RWPE2 (cell line): ENCODE results near the gene COPS7B.
"Not testable (repeated sequence)": the region's sequence is repeated elsewhere in the genome, so short reads cannot be mapped to it uniquely, and the experiment has no call there.

Experiments
- ATAC-seq: fragments of 200-7000 bp; cut with Tn5 transposase; 3 replicates; pipeline ENCODE4 v1.9.1; 2021; ENCODE audit warnings: low read depth
- DNase-seq: peaks from one replicate; pipeline ENCODE4 v3.0.0-alpha.2; 2020; ENCODE audit warnings: low spot score
- H3K27ac ChIP-seq: fragments of 450-650 bp; 2 replicates; pipeline ENCODE4 v1.5.1; 2017; ENCODE audit warnings: mild to moderate bottlenecking; ENCODE audit not compliant: poor library complexity, severe bottlenecking
- H3K27me3 ChIP-seq: fragments of 250-450 bp; sonication (Bioruptor Pico); 2 replicates; pipeline ENCODE4 v1.5.1; 2021; ENCODE audit warnings: mild to moderate bottlenecking, moderate library complexity; ENCODE audit not compliant: insufficient read depth, poor library complexity, severe bottlenecking
- H3K36me3 ChIP-seq: fragments of 250-450 bp; sonication (Bioruptor Pico); 2 replicates; pipeline ENCODE4 v1.5.1; 2020; ENCODE audit warnings: low read depth, mild to moderate bottlenecking, moderate library complexity
- H3K4me1 ChIP-seq: fragments of 250-450 bp; sonication (Bioruptor Pico); 2 replicates; pipeline ENCODE4 v1.5.1; 2021; ENCODE audit warnings: mild to moderate bottlenecking, moderate library complexity; ENCODE audit not compliant: insufficient read depth, poor library complexity, severe bottlenecking
- H3K4me3 ChIP-seq: fragments of 250-450 bp; sonication (Bioruptor Pico); 2 replicates; pipeline ENCODE4 v1.5.1; 2021; ENCODE audit warnings: mild to moderate bottlenecking, moderate library complexity; ENCODE audit not compliant: severe bottlenecking
- H3K9me3 ChIP-seq: fragments of 250-450 bp; sonication (Bioruptor Pico); 2 replicates; pipeline ENCODE4 v1.5.1; 2021; ENCODE audit warnings: mild to moderate bottlenecking, moderate library complexity; ENCODE audit not compliant: severe bottlenecking
- TF ChIP-seq, protein P1 (sequence below): fragments of 450-650 bp; IDR thresholded peaks from one replicate; pipeline ENCODE4 v1.5.1; 2017; ENCODE audit warnings: mild to moderate bottlenecking, moderate library complexity; ENCODE audit not compliant: poor library complexity, severe bottlenecking

COPS7B gene

DNA sequence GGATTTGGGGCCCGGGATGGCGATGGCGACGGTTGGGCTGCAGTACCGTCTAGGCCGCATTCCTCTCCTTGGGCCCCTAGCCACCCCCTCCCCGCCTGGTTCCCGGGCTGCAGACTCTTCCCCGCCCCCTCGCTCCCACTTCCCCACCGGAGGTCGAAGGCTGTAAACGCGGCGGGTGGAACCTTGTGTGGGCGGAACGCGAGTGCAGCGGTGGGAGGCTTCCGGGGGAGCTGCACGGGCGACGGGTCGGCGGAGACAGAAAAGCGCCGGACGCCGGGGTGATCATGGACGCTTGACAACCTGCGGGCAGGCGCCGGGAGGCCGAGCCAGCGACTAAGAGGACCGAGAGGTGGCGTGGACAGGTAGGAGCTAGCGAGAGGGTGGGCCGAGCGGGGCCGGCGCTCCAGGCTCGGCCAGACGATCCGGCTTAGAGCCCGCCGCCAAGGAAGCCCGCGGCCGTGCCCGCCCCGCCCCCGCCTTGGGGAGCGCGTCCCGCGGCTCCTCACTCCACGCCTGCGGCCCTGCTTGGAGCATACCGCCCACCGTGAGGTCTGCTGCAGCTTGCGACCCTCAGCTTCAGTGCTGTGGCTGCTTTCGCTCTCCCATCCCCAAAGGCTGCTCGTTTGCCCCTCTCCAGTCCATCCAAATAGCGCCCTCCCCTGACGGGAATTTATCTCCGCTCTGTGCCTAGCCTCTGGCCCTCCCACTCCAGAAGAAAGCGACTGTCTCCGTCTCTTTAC lies at the start of gene COPS7B:
COPS7B (plus strand) TSS at position 269 of the 740 bp plus-strand sequence. CDS start 2,126 bp downstream, outside the sequence.
- ATAC-seq, result peak; percentile 69
- H3K27me3 ChIP-seq, result no peaks in the 10 kb centered on the region
- H3K4me1 ChIP-seq, result peaks cover 5% of the 10 kb centered on the region
- H3K4me3 ChIP-seq, result peak within 1 kb of the TSS; percentile 68
- peak within 1 kb of the TSS; percentile 19 for H3K27ac ChIP-seq
- H3K36me3 ChIP-seq, result peaks cover 29% of the 10 kb centered on the region
- no peaks in the 10 kb centered on the region for H3K9me3 ChIP-seq
- peak; percentile 83 for DNase-seq
- TF ChIP-seq, protein P1, sequence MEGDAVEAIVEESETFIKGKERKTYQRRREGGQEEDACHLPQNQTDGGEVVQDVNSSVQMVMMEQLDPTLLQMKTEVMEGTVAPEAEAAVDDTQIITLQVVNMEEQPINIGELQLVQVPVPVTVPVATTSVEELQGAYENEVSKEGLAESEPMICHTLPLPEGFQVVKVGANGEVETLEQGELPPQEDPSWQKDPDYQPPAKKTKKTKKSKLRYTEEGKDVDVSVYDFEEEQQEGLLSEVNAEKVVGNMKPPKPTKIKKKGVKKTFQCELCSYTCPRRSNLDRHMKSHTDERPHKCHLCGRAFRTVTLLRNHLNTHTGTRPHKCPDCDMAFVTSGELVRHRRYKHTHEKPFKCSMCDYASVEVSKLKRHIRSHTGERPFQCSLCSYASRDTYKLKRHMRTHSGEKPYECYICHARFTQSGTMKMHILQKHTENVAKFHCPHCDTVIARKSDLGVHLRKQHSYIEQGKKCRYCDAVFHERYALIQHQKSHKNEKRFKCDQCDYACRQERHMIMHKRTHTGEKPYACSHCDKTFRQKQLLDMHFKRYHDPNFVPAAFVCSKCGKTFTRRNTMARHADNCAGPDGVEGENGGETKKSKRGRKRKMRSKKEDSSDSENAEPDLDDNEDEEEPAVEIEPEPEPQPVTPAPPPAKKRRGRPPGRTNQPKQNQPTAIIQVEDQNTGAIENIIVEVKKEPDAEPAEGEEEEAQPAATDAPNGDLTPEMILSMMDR, result peak; percentile 60

DNA sequence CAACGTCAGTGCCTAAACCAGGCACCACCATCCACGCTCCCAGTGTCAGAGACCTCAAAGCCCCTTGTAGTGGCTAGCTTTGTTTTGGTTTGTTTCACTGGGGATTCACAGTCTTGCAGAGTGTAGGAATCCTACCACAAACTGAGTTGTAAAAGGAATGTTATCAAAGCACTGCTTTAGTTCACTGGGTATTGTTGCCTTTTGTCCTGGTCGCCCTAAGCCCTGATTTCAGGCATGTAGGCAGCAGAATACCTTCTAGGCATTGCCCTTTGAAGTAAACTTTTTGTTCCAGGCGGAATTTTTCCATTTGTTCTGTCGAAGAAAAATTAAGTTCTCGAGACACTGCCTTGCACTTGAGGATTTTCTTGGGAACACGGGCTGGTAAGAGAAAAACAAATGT lies 48.5 kb upstream of the COPS7B start:
- ATAC-seq (no peak), DNase-seq (no peak)
- H3K27ac ChIP-seq, result no peak overlapping the region
- TF ChIP-seq, protein P1, result no peak
- no peak overlapping the region for H3K4me3 ChIP-seq
- H3K27me3 ChIP-seq, result no peaks in the 10 kb centered on the region
- H3K4me1 ChIP-seq, result no peaks in the 10 kb centered on the region
- H3K9me3 ChIP-seq, result no peaks in the 10 kb centered on the region
- no peaks in the 10 kb centered on the region for H3K36me3 ChIP-seq

DNA sequence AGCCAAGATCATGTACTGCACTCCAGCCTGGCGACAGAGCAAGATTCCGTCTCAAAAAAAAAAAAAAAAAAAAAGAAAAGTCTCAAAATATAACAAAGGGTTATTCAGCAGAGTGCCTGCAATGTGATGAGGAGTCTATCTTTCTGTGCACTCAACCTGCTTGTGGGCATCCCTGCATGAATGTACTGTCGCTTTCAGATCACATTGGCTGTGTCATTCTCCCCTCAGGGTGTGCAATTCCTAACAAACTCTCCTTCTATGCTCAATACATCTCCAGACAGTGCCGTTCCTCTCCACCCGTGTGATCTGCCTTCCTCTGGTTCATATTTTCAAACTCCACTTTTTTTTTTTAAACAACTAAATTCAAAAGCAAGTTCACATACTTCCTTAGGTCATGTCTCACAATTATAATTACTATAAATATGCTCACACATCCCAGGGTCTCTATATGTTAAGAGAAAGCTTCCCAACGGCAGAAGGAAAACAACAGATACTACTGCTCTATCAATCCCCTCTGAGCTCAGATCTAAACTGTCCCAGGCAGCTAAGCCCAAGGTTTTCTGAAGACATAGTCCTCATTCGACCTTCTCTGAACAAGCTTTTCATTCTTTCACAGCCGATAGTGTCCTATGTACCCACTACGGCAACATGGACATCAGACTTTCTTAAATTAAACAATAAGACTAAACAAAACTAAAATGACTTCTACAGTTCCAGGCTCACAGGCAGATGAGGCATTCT lies 42.7 kb upstream of the COPS7B start:
- Histone ChIP-seq H3K4me1 (no peaks in the 10 kb centered on the region), H3K4me3 (no peak overlapping the region), H3K36me3 (no peaks in the 10 kb centered on the region), H3K9me3 (no peaks in the 10 kb centered on the region), H3K27ac (no peak overlapping the region), H3K27me3 (no peaks in the 10 kb centered on the region)
- TF ChIP-seq, protein P1, result no peak
- ATAC-seq (no peak), DNase-seq (no peak)

DNA sequence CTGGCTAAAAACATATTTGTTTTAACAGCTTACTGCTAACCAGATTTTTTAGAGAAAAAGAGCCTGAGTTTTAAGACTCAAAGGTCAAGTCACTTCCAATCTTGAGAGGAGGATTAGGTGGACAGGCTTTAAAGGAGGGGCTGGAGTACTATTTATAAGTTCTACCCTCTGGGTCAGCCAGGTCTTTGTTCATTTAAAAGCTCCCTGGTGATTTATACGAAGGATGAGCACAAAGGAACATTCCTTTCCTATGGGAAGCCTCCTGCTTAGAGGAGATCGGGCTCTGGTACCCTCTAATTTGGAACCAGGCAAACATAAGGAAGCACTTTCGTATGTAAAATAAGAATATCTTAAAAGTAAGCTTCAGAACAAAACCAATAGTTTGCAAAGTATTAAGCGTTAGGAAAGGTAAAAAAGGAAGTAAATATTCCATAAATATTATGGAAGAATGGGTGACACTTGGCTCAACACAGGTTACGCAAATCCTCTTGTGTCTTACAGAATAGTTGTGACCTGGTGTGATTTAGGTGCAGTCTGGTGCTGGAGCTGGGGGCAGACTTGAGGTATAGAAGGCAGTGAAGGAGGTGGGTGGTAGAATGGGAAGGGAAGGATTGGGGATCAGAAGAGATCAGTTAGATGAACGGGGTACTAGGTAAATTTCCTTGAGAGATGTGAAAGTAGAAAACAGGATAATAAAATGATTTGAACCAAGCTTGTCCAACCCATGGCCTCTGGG lies 40.8 kb upstream of the COPS7B start:
- Histone ChIP-seq H3K4me1 (no peaks in the 10 kb centered on the region), H3K9me3 (no peaks in the 10 kb centered on the region), H3K27me3 (no peaks in the 10 kb centered on the region), H3K27ac (no peak overlapping the region), H3K36me3 (no peaks in the 10 kb centered on the region), H3K4me3 (no peak overlapping the region)
- DNase-seq (no peak), ATAC-seq (no peak)
- TF ChIP-seq, protein P1, result no peak

DNA sequence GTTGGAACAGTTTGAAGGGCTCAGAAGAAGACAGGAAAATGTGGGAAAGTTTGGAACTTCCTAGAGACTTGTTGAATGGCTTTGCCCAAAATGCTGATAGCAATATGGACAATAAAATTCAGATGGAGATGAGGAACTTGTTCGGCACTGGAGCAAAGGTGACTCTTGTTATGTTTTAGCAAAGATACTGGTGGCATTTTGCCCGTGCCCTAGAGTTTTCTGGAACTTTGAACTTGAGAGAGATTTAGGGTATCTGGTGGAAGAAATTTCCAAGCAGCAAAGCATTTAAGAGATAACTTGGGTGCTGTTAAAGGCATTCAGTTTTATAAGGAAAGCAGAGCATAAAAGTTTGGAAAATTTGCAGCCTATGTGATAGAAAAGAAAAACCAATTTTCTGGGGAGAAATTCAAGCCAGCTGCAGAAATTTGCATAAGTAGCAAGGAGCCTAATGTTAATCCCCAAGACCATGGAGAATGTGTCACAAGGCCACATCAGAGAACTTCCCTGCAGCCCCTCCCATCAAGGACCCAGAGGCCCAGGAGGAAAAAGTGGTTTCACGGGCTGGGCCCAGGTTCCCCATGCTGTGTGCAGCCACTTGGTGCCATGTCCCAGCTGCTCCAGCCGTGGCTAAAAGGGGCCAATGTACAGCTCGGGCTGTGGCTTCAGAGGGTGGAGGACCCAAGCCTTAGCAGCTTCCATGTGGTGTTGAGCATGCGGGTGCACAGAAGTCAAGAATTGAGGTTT lies 37.9 kb upstream of the COPS7B start:
- H3K4me1 ChIP-seq, DNase-seq, ATAC-seq: not testable (repeated sequence)

DNA sequence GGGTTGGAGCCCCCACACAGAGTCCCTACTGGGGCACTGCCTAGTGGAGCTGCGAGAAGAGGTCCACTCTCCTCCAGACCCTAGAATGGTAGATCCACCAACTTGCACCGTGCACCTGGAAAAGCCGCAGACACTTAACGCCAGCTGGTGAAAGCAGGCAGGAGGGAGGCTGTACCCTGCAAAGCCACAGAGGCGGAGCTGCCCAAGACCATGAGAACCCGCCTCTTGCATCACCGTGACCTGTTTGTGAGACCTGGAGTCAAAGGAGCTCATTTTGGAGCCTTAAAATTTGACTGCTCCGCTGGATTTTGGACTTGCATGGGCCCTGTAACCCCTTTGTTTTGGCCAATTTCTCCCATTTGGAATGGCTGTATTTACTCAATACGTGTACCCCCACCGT lies 37.2 kb upstream of the COPS7B start:
- not testable (repeated sequence) for H3K4me3 ChIP-seq, DNase-seq, H3K27me3 ChIP-seq, H3K36me3 ChIP-seq, H3K9me3 ChIP-seq, H3K27ac ChIP-seq, H3K4me1 ChIP-seq, ATAC-seq

More for the DNA sequence above, 37.9 kb upstream of the COPS7B start:
- H3K36me3 ChIP-seq, H3K27ac ChIP-seq, H3K4me3 ChIP-seq, H3K27me3 ChIP-seq, H3K9me3 ChIP-seq: not testable (repeated sequence)
